ENCODE results near the gene SHANK2.

- TF ChIP-seq CTCF (conservative IDR thresholded peaks at IDR 0.05; ENCODE audit: low read depth, low read length) (no peak), EZH2 (IDR thresholded peaks at IDR 0.05; ENCODE audit: borderline replicate concordance, low read depth, low read length, poor library complexity, severe bottlenecking) (no peak)
These were observed 3.6 kb upstream of the SHANK2 start for GRCh38 chr11:71255800-71256479.
